Left hindlimb (tissue), 1 donor: ENCODE results near the gene PPM1E.
"Not testable (repeated sequence)": the region's sequence is repeated elsewhere in the genome, so short reads cannot be mapped to it uniquely, and the experiment has no call there.

Experiments used
- DNase-seq: peaks from one replicate; pipeline ENCODE4 v3.0.0-alpha.2; 2018

The PPM1E gene

GRCh38 chr17:58755577-58756245, at the start of gene PPM1E:
TSS of gene PPM1E (plus strand) at chr17:58755854.
- DNase-seq = peak; percentile 78

GRCh38 chr17:58706351-58707140, 49.1 kb upstream of the PPM1E start:
- DNase-seq = no peak

GRCh38 chr17:58710948-58711552, 44.6 kb upstream of the PPM1E start:
- DNase-seq = no peak

- no peak for DNase-seq
These were observed 33.4 kb upstream of the PPM1E start for GRCh38 chr17:58722274-58722673.

GRCh38 chr17:58722696-58723095, 33.0 kb upstream of the PPM1E start:
- no peak for DNase-seq

GRCh38 chr17:58728798-58729197, 26.9 kb upstream of the PPM1E start:
- no peak for DNase-seq

GRCh38 chr17:58730937-58731336, 24.7 kb upstream of the PPM1E start:
- DNase-seq = no peak

- no peak for DNase-seq
These were observed 21.6 kb upstream of the PPM1E start for GRCh38 chr17:58734040-58734439.

- DNase-seq = no peak
These were observed 20.8 kb upstream of the PPM1E start for GRCh38 chr17:58734811-58735210.

- no peak for DNase-seq
These were observed 14.5 kb upstream of the PPM1E start for GRCh38 chr17:58741121-58741625.

- no peak for DNase-seq
These were observed 8.0 kb upstream of the PPM1E start for GRCh38 chr17:58747674-58748073.

GRCh38 chr17:58749627-58750026, 6.0 kb upstream of the PPM1E start:
- DNase-seq = not testable (repeated sequence)

GRCh38 chr17:58753026-58753425, 2.6 kb upstream of the PPM1E start:
- no peak for DNase-seq

GRCh38 chr17:58755269-58755576, 431 bp upstream of the PPM1E start:
- DNase-seq = no peak

GRCh38 chr17:58756246-58757161, 850 bp downstream of the PPM1E start:
- no peak for DNase-seq

GRCh38 chr17:58757162-58757613, 1.5 kb downstream of the PPM1E start:
- no peak for DNase-seq

GRCh38 chr17:58758890-58759289, 3.2 kb downstream of the PPM1E start:
- DNase-seq = no peak

- DNase-seq = no peak
These were observed 3.9 kb downstream of the PPM1E start for GRCh38 chr17:58759522-58759921.

GRCh38 chr17:58760248-58760647, 4.6 kb downstream of the PPM1E start:
- no peak for DNase-seq

- DNase-seq = no peak
These were observed 7.6 kb downstream of the PPM1E start for GRCh38 chr17:58763263-58763662.

- DNase-seq = no peak
These were observed 8.7 kb downstream of the PPM1E start for GRCh38 chr17:58764373-58764772.

GRCh38 chr17:58778482-58778881, 22.8 kb downstream of the PPM1E start:
- not testable (repeated sequence) for DNase-seq

GRCh38 chr17:58779446-58779845, 23.8 kb downstream of the PPM1E start:
- DNase-seq = no peak
